ENCODE measurements around the gene GGT5.
"Not testable (repeated sequence)": the region's sequence is repeated elsewhere in the genome, so short reads cannot be mapped to it uniquely, and the experiment has no call there.

Gene GGT5

DNA sequence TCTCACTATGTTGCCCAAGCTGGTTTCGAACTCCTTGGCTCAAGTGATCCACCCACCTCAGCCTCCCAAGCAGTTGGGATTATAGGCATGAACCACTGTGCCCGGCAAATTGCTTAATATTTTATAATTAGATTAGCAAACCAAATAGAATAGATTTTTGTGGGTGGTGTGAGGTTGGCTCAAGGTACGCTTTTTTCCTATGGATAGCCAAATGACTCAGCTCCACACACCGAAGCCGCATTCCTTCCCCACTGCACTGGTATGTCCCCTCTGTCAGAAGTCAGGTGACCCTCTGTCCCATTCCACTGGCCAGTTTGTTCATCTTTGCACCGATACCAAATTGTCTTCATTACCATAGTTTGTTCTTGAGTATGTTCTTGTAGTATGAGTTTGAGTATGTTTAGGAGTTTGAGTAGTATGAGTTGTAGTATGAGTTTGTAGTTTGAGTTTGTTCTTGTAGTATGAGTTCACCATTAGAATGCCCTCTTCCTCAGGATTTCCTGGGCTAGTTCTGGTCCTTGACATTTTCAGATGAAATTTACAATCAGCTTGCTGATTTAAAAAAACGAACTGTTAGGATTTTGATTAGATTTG is 44.2 kb downstream of the GGT5 start:
- DNase-seq = no peak

DNA sequence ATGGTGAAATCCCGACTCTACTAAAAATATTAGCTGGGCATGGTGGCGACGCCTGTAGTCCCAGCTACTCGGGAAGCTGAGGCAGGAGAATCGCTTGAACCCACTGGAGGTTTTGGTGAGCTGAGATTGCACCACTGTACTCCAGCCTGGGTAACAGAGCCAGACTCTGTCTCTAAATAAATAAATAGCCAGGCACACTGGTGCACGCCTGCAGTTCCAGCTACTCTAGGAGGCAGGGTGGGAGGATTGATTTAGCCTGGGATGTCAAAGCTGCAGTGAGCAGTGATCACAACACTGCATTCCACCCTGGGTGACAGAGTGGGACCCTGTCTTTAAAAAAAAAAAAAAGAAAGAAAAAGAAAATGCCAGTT is 46.2 kb downstream of the GGT5 start:
- DNase-seq = no peak

DNA sequence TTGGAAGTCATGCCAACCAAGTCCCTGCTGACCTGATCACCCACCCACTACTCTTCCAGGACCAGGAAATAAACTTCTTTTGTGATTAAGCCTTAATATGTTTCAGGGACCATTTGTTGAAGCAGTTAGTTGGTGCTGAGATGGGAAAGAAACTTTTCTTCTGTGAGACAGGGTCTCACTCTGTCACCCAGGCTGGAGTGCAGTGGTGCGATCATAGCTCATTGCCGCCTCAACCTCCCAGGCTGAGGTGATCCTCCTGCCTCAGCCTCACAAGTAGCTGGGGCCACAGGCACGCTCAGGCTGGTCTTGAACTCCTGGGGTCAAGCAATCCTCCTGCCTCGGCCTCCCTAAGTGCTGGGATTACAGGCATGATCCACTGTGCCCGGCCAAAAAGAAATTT is 53.0 kb downstream of the GGT5 start:
- DNase-seq = no peak

DNA sequence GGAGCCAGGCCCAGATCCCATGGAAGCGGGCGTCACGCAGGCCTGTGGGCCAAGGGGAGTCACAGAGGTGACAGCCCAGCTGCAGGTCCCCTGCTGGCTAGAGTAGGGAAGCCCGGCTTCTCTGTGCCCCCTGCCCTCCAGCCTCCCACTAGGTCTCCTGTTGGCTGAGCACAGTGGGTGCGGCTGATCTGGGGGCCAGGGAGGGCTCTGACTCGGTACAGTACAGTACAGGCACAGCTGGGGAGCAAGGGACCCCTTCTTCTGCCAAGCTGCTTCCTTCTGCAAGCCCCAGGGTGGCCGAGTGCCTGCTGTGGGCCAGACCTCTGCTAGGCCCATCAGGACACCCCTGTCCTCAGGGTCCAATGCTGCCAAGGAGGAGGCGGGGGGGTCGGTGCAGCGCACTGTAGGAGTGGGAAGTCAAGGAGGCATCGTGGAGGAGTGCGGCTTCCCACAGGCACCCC is 53.5 kb downstream of the GGT5 start:
- no peak for DNase-seq

DNA sequence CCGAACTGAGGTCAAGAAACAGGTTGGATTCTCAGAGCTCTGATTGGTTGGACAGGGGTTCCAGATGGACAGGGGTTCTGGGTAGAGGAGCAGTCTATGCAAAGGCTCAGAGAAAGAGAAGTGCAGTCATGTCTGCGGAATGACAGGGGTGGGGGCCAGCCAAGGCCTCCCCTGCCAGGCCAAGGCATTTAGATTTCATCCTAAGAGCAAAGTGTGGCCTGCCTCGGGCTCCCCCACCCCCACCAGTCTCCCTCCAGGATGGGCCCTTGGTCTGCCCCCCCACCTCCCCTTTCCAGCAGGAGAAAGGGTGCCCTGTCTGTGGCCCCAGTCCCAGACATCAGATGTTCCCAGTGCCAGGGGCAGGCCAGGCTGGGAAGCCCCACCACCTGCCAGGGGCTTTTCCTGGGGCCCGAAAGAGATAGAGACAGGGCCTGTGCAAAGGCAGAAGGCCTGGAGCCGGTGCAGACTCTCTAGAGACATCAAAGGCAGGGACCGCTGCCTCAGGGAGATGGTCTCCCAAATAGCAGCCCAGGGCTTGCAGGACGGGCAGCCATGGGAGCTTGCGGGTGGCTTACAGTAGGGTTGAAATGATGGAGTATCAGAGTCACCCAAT is 54.2 kb downstream of the GGT5 start:
- no peak for DNase-seq

DNA sequence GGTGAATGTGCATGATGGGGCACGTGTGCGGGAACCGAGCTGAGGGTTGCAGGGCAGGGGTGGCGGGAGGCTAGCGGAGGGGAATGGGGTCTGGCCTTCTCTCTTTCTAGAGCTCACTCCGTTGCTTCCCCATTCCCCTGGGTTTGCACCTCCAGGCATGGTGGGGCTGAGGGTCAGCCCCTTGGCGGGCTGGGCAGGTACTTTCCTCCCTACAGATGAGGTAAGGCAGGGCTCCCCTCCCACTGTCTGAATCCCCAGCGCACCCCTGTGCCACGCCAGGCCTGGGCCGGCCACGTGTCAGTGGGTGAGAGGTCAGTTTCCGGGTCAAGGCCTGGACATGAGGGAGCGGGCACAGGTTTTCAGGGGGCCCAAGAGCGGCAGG is 54.7 kb downstream of the GGT5 start:
- DNase-seq = no peak

DNA sequence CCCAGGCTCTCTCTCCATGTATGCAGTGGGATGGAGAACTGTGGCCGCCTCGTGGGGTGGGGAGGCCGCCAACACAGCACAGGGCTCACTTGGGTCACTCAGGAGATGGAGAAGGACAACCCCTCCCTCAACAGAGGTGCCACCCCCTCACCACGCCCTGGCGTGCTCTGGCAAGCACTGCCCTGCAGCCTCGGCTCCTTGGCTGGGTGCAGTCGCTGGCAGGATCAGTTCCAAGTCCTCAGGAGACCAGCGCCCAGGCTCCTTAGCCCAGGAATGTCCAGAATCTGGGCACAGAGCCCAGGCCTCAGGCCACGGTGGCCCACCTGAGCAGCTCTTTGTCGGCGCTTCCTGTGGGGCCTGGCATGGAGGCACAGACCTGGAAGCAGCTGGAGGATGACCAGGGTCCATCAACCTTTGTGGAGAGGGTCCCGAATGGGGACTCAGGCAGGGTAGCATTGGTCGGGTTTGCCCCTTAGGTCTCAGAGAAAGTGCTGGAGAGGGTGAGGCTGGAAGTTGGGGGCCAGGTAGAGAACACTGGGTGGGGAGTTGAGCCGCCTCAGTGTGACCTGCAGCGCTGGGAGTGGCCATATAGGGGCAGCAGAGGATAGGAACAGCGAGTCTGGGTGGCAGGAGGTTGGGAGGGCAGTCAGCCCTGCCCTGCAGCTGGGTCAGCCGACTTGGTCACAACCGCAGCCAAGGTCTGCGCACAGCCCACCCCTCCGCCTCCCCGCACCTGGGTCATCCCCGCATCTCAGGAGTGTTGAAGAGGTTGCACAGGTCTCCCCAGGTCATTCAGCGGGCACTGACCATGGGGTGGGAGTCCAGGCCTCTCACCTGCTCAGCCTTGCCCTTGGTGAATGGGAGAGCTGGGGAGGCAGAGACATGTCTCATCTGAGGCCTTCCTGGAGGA is 55.4 kb downstream of the GGT5 start:
- peak; percentile 7 for DNase-seq

DNA sequence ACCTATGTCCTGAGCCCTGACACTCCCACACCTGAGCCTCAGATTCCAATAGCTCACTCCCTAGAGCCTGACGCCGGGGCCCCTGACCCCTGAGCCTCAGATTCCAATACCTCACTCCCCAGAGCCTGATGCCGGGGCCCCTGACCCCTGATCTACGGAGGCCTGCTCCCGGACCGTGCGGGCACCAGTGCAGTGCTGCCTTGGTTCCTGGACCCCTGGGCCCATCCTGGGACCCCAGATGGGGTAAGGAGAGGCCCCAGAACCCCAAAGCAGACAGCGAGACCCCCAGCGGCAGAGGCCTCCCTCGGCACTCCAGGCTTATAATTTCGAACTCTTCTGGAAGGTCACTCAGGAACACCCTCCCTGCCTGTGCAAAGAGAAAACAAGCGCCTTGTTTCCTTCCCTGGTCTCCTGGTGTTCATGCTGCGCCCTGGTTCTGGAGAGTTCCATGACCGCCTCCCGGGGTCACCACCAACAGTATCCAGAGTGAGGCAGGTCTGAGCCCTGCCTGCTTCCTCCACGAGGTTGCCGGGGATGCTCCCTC is 56.1 kb downstream of the GGT5 start:
- DNase-seq = no peak

DNA sequence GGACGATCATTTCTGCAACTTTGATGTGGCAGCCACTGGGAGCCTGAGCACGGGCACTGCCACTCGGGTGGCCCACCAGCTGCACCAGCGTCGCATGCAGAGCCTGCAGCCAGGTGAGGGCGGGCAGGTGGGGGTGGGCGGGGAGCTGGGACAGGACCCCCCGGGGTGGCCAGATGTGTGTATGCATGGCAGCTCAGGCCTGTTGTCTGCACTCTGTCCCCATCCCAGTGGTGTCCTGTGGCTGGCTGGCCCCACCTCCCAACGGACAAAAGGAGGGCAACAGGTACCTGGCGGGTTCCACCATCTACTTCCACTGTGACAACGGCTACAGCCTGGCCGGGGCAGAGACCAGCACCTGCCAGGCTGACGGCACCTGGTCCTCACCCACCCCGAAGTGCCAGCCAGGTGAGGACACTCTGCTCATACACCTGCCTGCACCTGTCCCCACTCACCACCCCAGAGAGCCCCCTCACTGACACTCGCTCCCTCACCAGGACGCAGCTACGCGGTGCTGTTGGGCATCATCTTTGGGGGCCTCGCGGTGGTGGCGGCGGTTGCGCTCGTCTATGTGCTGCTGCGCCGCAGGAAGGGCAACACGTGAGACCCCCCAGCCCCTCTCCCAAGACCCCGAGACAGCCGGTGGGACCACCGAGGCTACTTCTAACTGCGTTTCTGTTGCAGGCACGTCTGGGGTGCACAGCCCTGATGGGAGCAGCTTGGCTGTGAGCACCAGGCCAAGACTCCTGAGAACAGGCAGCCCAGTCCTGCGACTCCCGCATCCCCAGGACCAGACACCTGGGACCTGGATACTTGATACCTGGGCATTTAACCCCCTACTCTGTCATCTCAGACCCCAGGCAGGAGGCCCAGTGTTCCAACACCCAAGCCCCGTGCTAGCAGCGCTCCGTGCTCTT is 56.9 kb downstream of the GGT5 start:
- DNase-seq = no peak

DNA sequence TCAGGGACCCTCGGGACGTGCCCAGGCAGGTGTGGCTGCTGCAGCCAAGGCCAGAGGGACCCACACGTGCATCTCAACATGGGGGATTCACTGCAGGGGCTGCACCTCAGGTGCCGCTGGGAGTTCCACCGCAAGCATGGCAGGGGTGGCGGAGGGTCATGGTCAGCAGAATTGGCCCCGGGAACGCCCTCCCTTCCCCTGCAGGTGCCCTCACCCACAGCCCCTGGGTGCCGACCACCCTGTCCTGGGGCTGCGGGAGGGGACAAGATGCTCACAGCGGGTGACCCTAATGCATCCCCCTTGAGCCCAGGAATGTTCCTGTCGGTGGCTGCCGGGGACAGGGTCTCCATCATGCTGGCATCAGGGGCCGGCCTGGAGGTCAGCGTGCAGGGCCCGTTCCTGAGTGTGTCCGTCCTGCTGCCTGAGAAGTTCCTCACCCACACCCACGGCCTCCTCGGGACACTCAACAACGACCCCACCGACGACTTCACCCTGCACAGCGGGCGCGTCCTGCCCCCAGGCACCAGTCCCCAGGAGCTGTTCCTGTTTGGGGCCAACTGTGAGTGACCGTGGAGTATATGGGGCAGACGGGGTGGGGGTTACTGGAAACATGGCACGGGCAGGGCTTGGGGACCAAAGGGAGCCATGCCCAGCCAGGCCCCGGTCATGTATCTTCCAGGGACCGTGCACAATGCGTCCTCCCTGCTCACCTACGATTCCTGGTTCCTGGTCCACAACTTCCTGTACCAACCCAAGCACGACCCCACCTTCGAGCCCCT is 57.8 kb downstream of the GGT5 start:
- DNase-seq = no peak

DNA sequence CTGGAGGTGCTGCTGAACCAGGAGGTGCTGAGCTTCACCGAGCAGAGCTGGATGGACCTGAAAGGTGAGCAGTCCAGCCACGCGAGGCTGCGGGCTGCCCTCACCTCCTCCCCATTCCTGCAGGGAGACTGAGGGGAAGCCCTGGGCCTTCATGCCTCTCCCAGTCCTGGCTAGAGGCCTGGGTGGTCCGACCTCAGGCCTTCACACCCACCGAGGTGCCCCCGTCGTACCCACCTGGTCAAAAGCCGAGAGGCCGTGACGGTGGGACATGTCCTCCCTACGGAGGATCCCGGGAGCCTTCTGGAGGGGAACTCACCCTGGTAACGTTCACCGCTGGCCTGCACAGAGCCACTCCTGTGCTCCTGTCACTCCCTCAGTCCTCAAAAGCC is 58.5 kb downstream of the GGT5 start:
- no peak for DNase-seq

DNA sequence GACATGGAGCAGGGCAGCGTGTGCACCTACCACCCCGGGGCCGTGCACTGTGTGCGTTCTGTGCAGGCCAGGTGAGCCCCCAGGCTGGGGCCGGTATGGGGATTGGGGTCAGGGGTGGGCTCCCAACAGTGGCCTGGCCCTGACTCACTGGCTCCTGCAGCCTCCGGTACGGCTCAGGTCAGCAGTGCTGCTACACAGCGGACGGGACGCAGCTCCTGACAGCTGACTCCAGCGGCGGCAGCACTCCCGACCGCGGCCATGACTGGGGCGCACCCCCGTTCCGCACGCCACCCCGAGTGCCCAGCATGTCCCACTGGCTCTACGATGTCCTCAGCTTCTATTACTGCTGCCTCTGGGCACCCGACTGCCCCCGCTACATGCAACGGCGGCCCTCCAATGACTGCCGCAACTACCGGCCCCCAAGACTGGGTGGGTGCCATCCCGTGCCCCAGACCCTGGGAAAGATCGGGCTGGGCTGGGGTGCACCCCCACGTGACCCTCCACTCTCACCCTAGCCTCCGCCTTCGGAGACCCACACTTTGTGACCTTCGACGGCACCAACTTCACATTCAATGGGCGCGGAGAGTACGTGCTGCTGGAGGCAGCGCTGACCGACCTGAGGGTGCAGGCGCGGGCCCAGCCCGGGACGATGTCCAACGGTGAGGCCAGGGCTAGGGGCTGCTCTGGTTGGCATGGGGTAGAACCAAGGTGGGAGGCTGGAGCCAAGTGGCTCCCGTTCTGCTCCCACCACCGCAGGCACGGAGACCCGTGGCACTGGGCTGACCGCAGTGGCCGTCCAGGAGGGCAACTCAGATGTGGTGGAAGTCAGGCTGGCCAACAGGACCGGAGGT is 59.2 kb downstream of the GGT5 start:
- no peak for DNase-seq

DNA sequence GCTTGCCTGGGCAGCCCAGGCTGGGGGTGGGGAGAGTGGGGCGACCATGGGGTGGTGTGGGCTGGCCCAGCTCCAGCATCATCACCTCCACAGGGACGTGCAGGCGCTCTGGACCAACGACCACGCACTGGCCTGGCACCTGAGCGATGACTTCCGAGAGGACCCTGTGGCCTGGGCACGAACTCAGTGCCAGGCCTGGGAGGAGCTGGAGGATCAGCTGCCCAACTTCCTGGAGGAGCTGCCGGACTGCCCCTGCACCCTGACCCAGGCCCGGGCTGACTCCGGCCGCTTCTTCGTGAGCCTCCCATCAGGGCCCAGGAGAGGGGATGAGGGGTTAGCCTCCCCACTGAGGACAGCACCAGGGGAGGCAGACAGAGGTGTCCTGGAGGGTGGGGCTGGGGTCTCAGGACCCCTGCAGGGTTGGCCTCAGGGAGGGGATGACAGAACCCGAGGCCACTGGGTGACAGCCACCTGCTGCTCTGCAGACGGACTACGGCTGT is 59.8 kb downstream of the GGT5 start:
- DNase-seq = no peak

DNA sequence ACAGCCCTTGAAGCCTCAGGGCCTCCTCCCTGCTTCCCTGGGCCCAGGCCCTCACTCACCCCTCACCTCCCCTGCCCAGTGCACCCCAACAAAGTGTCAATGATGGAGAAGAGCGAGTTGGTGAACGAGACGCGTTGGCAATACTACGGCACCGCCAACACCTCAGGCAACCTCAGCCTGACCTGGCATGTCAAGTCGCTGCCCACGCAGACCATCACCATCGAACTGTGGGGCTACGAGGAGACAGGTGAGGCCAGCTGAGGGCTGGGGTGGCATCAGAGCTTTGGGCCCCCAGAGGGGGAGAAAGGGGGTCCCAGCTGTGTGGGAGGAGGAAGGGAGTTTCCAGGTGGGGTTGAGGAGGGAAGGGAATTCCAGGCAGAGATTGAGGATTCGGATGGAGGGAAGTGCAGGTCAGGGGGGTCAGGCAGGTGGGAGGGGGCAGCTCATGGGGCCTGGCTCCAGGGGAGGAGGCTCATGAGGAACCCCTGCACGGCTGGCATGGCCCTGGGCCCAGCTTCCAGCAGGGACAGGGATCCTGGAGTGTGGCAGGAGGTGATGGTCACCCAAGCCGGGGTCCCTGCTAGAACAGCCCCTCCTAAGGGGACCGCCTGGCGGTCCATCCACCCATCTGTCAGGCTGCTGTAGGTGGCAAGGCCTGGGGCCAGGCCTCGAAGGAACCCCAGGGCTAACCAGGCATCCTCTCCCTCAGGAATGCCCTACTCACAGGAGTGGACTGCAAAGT is 60.7 kb downstream of the GGT5 start:
- no peak for DNase-seq

DNA sequence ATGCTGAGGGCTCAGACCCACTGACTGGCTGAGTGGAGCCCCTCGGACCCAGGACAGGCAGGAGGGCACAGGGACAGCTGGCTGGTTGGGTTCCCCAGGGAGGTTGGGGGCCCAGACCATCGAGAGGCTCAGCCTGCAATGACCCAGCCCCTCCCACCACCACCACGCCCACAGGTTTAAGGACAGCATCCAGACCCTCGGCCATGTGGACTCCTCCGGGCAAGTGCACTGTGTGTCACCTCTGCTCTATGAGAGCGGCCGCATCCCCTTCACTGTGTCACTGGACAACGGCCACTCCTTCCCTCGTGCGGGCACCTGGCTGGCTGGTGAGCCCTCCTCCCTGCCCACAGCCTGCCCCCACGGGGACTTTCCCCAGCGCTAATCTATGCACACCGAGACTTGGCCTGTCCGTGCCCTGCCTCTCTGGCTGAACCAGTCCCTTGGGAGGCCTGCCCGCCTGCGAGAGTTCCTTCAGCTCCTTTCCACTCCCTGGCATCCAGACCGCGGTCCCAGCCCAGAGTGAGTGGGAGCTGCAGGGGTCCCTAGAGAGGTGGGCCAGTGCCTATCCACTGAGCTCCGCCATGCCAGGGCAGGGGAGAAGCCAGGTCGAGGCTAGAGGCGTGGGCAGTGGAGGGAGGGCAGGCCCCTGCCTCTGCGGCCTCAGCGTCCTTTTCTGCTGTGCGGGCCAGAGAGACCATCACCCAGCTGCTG is 61.4 kb downstream of the GGT5 start:
- DNase-seq = no peak

DNA sequence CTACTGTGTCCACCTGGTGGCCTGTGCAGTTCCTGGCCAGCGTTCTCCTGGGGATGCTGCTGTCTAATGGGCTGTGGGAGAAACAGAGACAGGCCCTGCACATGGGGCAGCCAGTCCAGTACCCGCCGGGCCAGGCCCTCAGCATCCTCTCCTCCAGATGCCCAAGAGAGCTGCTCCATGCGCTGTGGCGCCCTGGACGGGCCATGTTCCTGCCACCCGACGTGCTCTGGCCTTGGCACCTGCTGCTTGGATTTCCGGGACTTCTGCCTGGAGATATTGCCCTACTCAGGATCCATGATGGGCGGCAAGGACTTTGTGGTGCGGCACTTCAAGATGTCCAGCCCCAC is 62.0 kb downstream of the GGT5 start:
- not testable (repeated sequence) for DNase-seq

DNA sequence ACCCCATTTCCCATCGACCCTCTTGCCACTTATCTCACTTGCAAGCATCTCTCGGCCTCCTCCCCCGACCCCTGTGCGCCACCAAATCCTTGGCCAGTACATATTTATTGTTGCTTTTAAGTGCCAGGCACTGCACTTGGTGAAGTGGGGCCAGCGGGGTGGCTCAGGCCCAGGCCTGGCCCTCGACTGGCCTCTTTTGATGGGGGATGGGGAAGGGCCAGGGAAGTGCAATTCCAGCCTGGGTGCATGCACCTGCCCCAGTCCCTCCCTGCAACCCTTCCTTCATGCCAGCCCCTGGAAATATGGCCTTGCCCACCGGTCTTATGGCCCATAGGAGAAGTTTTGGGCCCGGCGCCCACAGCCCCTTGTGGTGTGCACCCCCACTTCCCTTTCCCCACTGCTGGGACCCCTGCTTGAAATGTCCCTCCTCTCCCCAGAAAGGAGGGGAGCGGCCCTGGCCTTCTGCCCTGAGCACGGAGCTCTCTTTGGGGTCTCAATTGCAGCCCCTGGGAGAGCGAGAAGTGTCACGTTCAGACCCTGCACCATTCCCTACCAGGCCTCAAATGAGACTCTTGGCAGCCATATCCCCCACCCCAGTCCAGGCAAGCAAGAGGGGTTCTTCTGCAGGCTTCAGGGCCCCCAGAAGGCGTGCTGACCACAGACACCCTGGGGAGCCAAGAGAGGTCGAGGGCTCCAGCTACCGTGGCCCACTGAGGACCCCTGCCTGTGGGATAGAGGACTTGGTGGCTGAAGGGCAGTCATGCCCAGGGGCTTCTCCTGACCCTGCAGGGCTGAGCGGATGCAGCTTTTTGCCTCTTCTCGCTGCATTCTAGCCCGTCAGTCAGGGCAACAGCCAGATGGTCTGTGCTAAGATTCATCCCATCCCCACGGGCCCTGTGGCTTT is 62.6 kb downstream of the GGT5 start:
- DNase-seq = no peak

All from NCI-H2029 treated with DMSO at 0.1 percent for 48 hours (cell line).